ENCODE results near the gene SCFD2.
"Not testable (repeated sequence)": the region's sequence is repeated elsewhere in the genome, so short reads cannot be mapped to it uniquely, and the experiment has no call there.

Gene SCFD2

GRCh38 chr4:53007024-53007423 lies 358.8 kb downstream of the SCFD2 start:
- DNase-seq: no peak

GRCh38 chr4:53005808-53006207 lies 360.1 kb downstream of the SCFD2 start:
- no peak for DNase-seq

DNA sequence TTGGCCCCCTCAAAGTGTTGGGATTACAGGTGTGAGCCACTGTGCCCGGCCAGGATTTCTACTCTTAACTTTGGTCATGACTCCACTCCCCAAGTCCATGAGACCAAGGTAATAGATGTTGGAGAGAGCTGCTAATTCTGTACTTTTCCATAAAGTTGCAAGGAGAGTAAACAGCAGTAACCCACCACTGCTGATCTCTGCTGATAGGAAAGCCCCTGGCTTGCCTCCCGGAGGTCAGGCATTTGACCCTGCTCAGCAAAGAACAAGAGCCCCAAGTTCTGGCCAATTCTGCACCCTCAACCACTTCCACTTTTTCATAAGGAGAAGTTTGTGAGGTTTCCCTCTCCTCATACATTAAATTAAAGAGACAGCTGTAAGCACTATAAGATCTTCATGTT lies 360.7 kb downstream of the SCFD2 start:
- DNase-seq: no peak

GRCh38 chr4:53004497-53005148 lies 361.2 kb downstream of the SCFD2 start:
- no peak for DNase-seq

- no peak for DNase-seq
Measured at GRCh38 chr4:53003959-53004358, 361.9 kb downstream of the SCFD2 start.

- DNase-seq: no peak
Measured at GRCh38 chr4:53000560-53000959, 365.3 kb downstream of the SCFD2 start.

GRCh38 chr4:52999626-53000025 lies 366.2 kb downstream of the SCFD2 start:
- DNase-seq: no peak

- DNase-seq: no peak
Measured at GRCh38 chr4:52998413-52998812, 367.4 kb downstream of the SCFD2 start.

DNA sequence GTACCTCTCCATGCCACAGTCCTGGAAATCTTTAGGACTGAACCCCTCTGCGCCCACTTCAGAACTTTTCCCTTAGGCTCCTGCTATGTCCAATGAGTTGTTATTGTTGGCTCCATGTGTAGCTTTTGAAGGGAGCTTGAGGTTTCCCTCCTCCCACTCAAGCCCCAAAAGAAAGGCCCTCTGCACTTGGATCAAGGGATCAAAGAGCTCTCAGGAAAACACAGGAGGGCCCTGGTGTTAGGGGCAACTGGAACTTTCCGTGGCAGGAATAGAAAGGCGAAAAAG lies 368.8 kb downstream of the SCFD2 start:
- no peak for DNase-seq

DNA sequence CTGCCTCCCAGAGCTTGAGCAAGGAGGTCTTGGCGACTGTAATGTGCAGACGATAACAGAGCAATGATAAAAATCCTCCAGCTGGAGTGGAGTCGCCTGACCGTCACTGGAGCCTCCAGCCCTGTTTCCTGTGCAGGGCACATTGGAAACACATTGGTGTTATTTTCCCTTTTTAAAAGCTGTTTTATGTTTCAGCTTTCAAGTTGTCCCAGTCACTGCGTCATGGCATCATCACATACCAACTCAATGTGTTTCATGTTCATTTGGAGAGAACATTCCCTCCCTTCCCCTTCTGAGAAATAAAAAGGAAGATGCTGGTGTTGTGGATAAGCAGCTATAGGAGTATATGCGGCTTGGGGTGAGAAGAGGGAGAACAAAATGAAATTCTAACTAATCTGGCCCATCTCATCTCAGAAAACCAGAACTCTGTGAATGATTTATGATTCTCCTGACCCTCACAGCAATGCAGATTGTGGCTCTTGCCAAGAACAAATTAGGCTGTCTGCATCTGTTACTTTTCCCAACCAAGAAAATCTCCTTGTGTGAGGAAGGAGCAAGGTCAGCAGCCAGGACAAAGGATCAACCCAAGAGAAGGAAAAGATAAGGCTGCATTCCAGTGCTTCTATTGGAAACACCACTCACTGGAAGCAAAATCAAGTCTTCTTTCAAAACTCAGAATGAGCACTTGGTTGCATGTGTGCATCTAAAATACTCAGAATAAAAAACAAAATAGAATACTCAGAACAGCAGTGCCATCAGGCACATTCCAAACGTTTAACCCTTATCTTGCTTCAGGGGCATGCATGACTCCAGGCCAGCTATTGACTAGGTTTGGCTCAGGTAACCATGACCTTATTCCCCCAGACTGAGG lies 369.4 kb downstream of the SCFD2 start:
- DNase-seq: no peak

DNA sequence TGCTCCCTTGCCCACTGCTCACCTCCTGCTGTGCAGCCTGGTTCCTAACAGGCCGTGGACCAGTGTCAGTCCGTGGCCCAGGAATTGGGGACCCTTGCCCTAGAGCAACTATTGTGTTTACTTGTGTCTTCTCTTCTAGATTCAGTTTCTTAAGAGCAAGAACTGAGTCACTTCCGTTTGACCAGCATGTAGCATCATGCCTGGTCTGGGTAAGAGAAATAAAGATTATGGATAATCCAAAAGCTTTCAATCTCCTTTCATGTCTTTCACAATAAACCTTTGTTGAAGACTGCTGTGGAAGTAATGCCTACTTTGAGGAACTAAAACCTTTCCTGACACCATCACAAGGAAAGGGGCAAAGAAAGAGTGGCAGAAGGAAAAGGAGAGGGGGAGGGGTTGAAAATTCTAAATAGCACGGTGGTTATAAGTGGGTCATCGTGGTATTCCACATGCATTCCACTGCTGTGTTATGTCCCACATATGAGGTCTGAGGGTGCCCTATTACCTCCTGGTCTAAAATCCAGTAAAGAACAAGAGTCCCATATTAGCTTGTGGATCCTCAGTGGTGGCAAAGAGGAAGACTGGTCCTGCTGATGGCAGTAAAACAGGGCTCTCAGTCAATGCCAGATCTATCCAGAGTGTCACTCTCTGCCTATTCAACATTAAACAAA lies 370.4 kb downstream of the SCFD2 start:
- DNase-seq: no peak

DNA sequence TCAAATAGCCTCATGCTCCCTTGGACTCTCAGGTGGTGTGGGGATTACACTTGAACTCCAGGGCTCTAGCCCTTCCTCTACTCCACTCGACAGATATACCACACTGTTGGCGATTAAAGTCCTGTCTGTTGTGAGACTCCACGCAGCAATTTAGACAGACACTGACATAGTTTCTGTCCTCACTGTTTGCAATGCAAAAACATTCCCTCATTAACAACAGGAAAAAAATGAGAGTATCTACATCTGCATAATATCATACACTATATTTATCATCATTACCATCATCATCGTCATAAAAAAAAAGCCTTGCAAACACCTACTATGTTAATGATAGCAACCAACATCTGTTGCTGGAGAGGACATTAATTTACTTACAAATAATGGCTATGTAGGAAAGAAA lies 371.3 kb downstream of the SCFD2 start:
- no peak for DNase-seq

DNA sequence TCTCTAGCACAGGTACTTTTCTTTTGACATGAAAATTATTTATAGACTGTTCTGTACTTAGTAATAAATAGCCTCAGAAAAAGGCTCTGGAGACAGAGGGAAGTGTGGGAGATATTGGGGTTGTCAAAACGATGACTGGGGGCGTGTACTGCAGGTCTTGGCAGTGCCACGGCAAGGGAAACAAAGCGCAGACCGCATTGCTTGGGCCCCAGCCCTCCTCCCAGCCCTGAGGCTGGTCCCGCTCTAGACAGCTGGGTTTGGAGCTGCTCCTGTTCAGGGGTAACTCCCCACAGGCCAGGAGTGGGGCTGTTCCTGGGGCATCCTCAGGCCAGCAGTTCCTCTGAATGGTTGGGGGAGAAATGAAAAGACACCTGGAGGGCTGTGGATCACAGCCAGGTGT lies 372.1 kb downstream of the SCFD2 start:
- DNase-seq: no peak

DNA sequence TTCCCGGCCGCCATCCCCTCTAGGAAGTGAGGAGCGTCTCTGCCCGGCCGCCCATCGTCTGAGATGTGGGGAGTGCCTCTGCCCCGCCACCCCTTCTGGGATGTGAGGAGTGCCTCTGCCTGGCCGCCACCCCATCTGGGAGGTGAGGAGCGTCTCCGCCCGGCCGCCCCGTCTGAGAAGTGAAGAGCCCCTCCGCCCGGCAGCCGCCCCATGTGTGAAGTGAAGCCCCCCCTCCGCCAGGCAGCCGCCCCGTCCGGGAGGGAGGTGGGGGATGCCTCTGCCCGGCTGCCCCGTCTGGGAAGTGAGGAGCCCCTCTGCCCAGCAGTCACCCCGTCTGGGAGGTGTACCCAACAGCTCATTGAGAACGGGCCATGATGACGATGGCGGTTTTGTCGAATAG lies 373.3 kb downstream of the SCFD2 start:
- not testable (repeated sequence) for DNase-seq

- no peak for DNase-seq
Measured at GRCh38 chr4:52991472-52991871, 374.4 kb downstream of the SCFD2 start.

DNA sequence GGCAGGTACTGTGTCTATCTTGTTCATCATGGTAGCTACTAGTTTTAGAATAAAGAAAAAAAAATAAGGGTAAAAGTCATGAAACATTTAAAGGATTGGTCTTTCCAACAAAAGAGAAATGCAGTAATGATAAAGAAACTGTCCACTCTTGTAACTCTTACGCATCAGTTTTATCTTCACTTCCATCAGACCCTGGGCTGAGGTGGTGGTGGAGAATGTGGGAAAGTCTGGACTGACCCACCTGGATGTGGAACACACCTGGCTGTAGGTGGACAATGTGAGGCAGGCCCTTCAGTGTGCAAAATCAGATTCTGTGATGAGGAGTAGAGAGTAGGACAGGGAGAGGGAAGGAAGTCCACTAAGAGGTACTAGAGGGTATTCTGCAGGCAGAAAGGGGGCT lies 375.2 kb downstream of the SCFD2 start:
- DNase-seq: no peak

GRCh38 chr4:52989865-52990264 lies 376.0 kb downstream of the SCFD2 start:
- DNase-seq: no peak

DNA sequence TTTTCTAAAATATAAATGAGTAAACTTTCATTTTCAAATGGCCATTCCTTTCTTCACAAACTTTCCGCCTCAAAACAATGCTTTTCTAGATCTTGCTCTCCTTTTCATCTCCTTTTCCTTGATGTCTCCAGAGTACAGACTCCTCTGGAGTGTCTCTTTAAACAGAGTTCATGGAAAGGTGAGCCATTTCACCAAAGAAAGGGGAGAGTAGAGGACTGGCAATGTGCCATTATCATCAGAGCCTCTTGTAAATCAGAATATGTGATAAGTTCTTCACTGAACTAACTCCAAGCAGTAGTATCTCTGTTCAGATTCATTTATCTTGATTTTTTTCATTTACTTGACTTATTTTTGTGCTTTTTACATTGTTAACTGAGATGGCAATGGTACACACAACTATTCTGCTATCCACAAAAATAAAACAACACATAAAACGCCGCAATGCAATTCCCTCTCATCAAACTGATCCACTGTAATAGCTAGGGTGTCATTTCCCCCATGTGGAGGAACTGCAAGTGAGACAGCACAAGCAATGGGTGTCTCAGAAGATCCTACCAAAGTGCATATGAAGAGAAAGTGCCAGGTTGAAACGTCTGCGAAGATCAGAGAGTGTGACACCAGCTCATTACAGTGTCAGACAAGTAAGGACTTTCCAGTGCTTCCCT lies 378.3 kb downstream of the SCFD2 start:
- no peak for DNase-seq

GRCh38 chr4:52984462-52984881 lies 381.4 kb downstream of the SCFD2 start:
- no peak for DNase-seq

GRCh38 chr4:52983563-52984303 lies 382.1 kb downstream of the SCFD2 start:
- peak; percentile 6 for DNase-seq

- DNase-seq: no peak
Measured at GRCh38 chr4:52982946-52983340, 382.9 kb downstream of the SCFD2 start.

DNA sequence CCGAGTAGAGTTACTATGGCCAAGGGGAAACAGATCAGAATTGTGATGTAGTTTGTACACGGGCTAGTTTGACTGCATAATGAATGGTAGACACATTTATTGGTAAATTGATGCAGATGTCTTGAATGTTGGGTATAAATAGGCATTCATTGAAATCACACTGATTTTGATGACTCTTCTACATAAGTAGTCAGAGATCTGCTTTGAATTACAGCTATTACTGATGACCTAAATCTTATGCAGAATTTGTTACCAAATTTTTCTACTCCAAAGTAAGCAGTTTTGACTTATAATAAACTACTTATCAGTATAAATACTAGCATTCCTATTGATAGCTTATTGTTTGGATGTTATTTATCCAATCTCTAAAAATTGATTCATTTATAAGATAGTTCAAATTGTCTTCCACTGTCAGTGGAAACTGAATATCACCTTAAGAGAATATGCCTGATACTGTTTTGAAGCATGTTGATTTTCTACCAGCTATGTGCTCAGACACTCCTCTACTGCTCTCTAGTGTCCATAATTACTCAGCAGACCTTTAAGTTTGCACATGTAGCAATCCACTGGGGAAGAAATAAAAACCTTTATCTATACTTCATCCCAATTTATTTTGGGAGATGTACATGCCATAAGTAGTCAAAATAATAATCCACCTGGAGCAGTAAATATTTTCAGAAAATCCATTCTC lies 383.5 kb downstream of the SCFD2 start:
- DNase-seq: no peak
